Measurements from ENCODE around the gene ANO5.

The ANO5 gene

DNA sequence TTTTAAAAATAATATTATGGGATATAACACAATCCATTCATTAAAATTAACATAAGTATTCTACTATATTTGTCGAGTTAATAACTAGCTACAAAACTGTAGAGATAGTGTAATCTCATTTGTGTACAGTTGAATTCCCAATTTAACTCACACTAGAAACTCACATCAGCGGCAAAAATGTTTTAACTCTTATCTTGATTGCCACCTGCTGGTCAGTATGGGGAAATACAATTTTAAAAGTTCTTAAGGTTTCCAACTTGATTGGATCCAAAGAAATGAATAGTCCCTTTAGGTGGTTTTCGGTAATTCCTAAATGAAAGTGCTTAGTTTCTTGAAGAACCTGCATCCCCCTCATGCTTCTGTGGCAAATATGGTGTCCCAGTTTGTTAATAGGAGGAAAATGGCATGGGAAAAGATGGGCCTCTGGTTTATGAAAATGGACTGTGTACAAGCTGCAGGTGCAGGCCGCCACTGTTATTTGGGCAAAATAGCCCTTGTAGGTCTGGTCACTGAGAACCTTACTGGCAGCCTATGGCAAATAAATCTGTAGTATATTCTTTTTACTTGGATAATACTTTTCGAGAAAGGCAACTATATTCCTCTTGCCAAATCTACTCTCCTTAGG lies 111.6 kb downstream of the ANO5 start:
- in situ Hi-C loops (cut with MboI; ENCODE audit: low sequenced_read_pairs) = loop anchor here (25.0 kb wide), 1 partner anchor 142 kb away; no protein-coding TSS in a partner anchor
- Histone ChIP-seq H3K36me3 (replicated peaks) (no peaks in the 10 kb centered on the region), H3K9me3 (no peaks in the 10 kb centered on the region), H3K4me3 (no peak overlapping the region), H3K27me3 (ENCODE audit: low read depth) (peaks cover 17% of the 10 kb centered on the region), H3K4me1 (no peaks in the 10 kb centered on the region)
- DNase-seq (ENCODE audit: low spot score in 2 of 2) = peak in 1 of 2 experiments; percentile 57

DNA sequence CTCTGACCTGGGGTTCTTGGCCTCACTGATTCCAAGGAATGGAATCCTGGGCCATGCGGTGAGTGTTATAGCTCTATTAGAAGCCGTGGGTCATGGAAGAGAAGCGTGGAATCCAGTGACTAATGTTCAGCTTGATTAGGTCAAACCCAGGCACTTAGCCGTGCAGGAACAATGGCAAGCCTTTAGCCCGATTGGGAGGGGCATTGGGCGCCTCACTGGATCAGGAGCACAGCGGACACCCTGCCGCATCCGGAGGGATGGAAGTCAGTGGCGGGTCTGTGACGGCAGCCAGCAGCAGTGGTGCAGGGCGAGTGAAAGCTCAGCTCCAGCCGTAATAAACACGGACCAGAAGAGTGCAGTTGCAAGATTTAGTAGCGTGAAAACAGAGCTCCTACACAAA lies 124.8 kb downstream of the ANO5 start:
- Histone ChIP-seq H3K36me3 (replicated peaks) (no peaks in the 10 kb centered on the region), H3K27me3 (ENCODE audit: low read depth) (0 out of 2 replicates have a peak, but pooled peaks cover 5% of the 10 kb centered on the region), H3K4me1 (no peaks in the 10 kb centered on the region), H3K9me3 (no peaks in the 10 kb centered on the region), H3K4me3 (no peak overlapping the region)
- in situ Hi-C loops (cut with MboI; ENCODE audit: low sequenced_read_pairs) = loop anchor here (25.0 kb wide), 1 partner anchor 155 kb away; no protein-coding TSS in a partner anchor
- no peak for DNase-seq (ENCODE audit: low spot score in 2 of 2)

DNA sequence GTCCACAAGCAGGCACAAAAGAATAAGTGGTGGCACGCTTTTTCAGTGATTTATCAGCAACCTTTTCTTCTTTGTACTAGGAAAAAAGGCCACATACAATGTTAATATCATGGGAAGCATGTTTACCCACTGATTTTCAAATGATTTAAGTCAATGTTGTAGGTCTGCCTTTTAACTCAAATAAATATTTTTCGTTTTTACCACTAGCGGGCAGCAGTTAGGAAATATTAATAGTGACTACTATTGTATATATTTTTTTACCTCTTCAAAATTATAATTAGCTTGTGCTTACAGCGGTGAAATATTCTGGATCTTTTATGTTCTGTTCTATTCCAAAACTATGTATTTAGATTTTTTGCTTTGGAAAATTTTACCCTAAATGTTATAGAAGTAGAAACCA lies 138.9 kb downstream of the ANO5 start:
- H3K4me3 ChIP-seq = no peak overlapping the region
- peaks cover 7% of the 10 kb centered on the region; the same call in 1 of the 2 replicates for H3K27me3 ChIP-seq (ENCODE audit: low read depth)
- H3K4me1 ChIP-seq = no peaks in the 10 kb centered on the region
- in situ Hi-C loops (cut with MboI; ENCODE audit: low sequenced_read_pairs) = loop anchor here (25.0 kb wide), 2 partner anchors 206 to 456 kb away; no protein-coding TSS in a partner anchor
- no peak for DNase-seq (ENCODE audit: low spot score in 2 of 2)
- no peaks in the 10 kb centered on the region for H3K36me3 ChIP-seq (replicated peaks)
- H3K9me3 ChIP-seq = no peaks in the 10 kb centered on the region

All from HAP-1 (cell line).